ENCODE results near the gene UBE2L3.
"Not testable (repeated sequence)": the region's sequence is repeated elsewhere in the genome, so short reads cannot be mapped to it uniquely, and the experiment has no call there.

Gene UBE2L3

DNA sequence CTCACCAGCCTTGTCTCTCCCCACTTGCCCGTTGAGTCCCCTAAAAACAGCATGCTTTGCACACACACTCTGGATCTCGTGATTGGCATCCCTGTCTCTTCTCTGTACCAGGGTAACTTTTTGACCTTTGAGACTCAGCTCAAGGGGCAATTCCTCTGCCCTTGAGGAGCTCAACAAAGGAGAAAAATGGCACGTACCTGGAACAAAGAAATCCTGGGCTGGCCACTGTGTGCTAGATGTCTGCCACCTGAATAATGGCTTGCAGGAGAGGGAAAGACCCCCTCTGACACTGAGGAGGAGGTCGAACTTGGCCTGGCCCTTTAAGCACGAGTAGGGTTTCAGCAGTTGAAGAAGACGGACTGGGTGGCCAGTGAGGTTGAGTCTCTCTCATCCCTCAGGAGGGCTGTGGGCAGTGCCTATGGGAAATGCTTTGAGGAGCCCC is 5.8 kb downstream of the UBE2L3 start:
- DNase-seq = no peak

GRCh38 chr22:21573750-21574494 is 6.4 kb downstream of the UBE2L3 start:
- no peak for DNase-seq

DNA sequence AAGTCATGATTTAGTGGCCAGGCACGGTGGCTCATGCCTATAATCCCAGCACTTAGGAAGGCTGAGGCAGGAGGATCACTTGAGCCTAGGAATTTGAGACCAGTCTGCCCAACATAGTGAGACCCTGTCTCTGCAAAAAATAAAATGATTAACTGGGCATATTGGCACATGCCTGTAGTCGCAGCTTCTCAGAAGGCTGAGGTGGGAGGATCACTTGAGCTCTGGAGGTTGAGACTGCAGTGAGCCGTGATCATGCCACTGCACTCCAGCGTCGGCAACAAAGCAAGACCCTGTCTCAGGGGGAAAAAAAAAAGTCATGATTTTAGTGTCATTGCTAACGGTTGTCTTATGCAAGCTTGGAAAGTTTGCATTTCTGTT is 11.9 kb downstream of the UBE2L3 start:
- DNase-seq = no peak

GRCh38 chr22:21580623-21581007 is 13.1 kb downstream of the UBE2L3 start:
- DNase-seq = not testable (repeated sequence)

DNA sequence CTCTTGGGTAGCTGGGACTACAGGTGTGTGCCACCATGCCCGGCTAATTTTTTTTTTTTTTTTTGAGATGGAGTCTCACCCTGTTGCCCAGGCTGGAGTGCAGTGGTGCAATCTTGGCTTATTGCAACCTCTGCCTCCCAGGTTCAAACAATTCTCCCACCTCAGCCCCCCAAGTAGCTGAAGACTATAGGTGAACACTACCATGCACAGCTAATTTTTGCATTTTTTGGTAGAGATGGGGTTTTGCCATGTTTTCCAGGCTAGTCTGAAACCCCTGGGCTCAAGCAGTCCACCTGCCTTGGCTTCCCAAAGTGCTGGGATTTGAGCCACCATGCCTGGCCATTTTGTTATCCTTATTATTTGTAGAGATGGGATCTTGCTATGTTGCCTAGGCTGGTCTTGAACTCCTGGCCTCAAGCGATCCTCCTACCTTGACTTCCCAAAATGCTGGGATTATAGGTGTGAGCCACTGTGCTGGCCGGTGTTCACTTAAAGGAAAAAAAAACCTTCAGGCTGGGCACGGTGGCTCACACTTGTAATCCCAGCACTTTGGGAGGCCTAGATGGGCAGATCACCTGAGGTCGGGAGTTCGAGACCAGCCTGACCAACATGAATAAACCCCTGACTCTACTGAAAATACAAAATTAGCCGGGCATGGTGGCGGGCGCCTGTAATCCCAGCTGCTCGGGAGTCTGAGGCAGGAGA is 13.6 kb downstream of the UBE2L3 start:
- DNase-seq = not testable (repeated sequence)

GRCh38 chr22:21582801-21583740 is 15.6 kb downstream of the UBE2L3 start:
- DNase-seq = no peak

- DNase-seq = no peak
Measured at GRCh38 chr22:21585389-21585788, 17.9 kb downstream of the UBE2L3 start.

- no peak for DNase-seq
Measured at GRCh38 chr22:21587803-21588611, 20.5 kb downstream of the UBE2L3 start.

GRCh38 chr22:21589396-21589795 is 21.9 kb downstream of the UBE2L3 start:
- DNase-seq = no peak

DNA sequence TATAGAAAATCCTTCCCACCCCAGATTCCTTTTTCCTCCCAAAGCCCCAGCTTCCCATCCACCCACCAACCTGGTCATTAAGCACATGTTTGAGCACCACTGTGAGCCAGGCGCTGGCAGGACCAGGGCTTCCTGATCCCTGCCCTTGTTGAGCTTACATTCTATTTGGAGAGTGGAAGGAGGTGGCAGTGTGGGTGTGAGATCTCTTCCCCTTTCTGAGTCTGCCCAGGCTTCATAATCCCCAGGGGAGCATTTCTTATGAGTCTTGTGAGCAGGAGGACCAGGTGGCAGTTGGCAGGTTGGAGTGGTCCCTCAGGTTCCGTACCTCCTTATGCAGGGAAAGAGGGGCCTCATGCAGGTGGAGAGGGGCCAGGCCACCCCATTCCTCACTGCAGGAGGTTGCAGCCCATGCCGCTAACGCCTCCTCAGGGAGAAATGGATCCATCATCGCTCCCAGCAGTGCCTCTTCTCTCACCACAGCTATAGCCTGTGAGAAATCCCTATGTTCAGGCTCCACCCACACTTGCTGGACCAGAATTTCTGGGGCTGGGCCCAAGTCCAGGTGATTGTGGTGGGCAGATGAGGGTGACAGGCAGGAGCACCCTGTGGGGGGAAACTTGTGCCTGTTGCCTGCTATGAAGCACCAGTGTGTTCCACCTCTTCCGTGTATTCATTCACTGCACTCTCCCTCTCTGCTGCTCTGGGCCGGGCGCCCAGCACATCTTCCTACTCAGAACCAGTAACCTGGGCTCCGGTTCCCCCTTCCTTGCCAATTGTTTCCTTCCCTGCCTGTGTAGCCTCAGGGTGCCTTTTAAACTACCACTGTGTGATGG is 23.5 kb downstream of the UBE2L3 start:
- DNase-seq = no peak

GRCh38 chr22:21591695-21592094 is 24.2 kb downstream of the UBE2L3 start:
- no peak for DNase-seq

DNA sequence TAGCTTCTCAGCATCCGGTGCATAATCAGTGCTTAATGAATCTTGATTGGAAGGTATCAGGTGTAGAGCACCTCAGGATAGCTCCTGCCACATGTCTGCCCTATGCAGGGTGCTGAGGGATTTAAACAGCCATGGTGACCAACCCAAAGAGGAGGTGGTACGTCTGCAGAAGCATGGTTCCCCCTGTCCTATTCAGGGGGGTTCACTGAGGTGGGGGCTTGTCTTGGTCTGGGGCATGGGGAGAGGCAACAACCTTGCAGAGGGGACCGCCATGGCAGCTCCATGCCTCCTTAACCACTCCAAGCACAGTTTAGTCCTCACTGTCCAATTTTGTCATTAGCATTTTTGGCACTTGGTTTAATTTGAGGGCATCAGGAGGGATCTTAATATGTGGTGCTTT is 24.9 kb downstream of the UBE2L3 start:
- no peak for DNase-seq

GRCh38 chr22:21593406-21594232 is 26.1 kb downstream of the UBE2L3 start:
- DNase-seq = no peak

- DNase-seq = no peak
Measured at GRCh38 chr22:21594865-21595452, 27.4 kb downstream of the UBE2L3 start.

- not testable (repeated sequence) for DNase-seq
Measured at GRCh38 chr22:21596356-21597135, 29.0 kb downstream of the UBE2L3 start.

DNA sequence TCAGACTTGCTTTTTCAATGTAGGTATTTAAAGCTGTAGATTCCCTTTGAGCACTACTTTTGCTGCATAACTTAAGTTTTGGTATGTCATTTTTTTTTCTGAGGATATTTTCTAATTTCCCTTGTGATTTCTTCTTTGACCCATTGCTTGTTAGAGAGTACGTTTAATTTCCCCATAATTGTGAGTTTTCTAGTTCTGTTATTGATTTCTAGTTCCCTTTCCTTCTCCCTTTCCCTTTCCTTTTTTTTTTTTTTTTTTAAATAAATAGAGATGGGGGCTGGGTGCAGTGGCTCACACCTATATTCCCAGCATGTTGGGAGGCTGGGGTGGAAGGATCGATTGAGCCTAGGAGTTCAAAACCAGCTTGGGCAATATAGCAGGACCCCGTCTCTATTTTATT is 30.8 kb downstream of the UBE2L3 start:
- no peak for DNase-seq

DNA sequence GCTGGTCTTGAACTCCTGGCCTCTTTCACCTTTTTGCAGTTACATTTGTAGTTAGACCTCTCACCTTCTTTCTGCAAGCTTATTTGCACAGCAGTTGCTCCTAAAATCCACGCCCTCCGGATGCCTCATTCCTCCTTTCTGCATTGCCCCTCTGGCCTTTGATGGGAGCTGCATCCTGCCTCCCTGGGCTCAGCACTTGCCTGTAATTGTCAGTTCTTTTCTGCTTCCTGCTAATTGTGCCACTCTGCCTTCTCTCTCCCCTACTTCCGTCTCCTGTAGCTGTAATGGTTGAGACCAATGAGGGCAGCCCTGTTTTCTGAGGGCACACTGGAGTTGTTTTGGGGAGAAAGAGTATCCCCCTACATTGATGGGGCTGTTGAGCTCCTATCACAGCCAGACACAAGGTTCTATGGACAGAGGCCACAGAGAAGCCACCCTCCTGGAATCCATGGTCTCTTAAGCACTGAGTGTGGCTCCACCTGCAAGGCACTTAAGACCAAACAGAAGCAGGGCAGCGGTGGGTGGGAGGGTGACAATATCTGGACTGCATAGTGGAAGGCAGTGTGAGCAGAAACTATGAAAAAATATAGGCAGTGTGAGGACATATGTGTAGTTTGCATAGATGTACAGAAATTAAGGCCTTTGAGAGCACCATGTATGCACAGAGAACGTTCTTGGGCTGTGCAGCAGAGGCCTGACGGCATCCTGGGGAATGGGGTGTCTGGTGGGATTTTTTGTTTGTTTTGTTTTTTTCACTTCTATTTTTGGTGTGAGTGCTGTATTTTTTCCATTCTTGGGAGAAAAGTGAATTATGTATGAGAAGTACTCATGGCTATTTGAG is 31.8 kb downstream of the UBE2L3 start:
- DNase-seq = peak; percentile 52

GRCh38 chr22:21602579-21602978 is 35.1 kb downstream of the UBE2L3 start:
- no peak for DNase-seq

Measured in NCI-H69 (cell line).